GM19043 (cell line): ENCODE results near the gene OR52I2.

Source experiments
- ATAC-seq: cut with Tn5 transposase; IDR thresholded peaks from one replicate; pipeline ENCODE4 v1.9.1; 2021; ENCODE audit warnings: low read depth; ENCODE audit not compliant: unreplicated experiment

Gene OR52I2

GRCh38 chr11:4581443-4581842 lies at the start of gene OR52I2:
TSS of gene OR52I2 (plus strand) at chr11:4581743.
- no peak for ATAC-seq

GRCh38 chr11:4539603-4540219 lies 41.8 kb upstream of the OR52I2 start:
- ATAC-seq = no peak

GRCh38 chr11:4541071-4541470 lies 40.5 kb upstream of the OR52I2 start:
- ATAC-seq = no peak

GRCh38 chr11:4543561-4543960 lies 38.0 kb upstream of the OR52I2 start:
- ATAC-seq = no peak

GRCh38 chr11:4544891-4545290 lies 36.7 kb upstream of the OR52I2 start, which contains the start of gene OR52M1:
TSS of gene OR52M1 (plus strand) at chr11:4545191. CDS start at chr11:4545191, 0 bp downstream.
- no peak for ATAC-seq

- ATAC-seq = no peak
Measured at GRCh38 chr11:4546878-4547277, 34.7 kb upstream of the OR52I2 start.

GRCh38 chr11:4547416-4547815 lies 34.1 kb upstream of the OR52I2 start:
- ATAC-seq = no peak

- no peak for ATAC-seq
Measured at GRCh38 chr11:4551346-4551979, 30.1 kb upstream of the OR52I2 start.

- no peak for ATAC-seq
Measured at GRCh38 chr11:4559527-4560440, 21.8 kb upstream of the OR52I2 start.

GRCh38 chr11:4560467-4560866 lies 21.1 kb upstream of the OR52I2 start:
- no peak for ATAC-seq

GRCh38 chr11:4565371-4565770 lies 16.2 kb upstream of the OR52I2 start:
- no peak for ATAC-seq

GRCh38 chr11:4569075-4569474 lies 12.5 kb upstream of the OR52I2 start:
- no peak for ATAC-seq

GRCh38 chr11:4576880-4577279 lies 4.7 kb upstream of the OR52I2 start:
- no peak for ATAC-seq

- ATAC-seq = no peak
Measured at GRCh38 chr11:4577761-4578160, 3.8 kb upstream of the OR52I2 start.

GRCh38 chr11:4578624-4579023 lies 2.9 kb upstream of the OR52I2 start:
- ATAC-seq = no peak

GRCh38 chr11:4580124-4580523 lies 1.4 kb upstream of the OR52I2 start:
- no peak for ATAC-seq

- ATAC-seq = no peak
Measured at GRCh38 chr11:4589017-4589416, 7.5 kb downstream of the OR52I2 start.

GRCh38 chr11:4593739-4594138 lies 12.2 kb downstream of the OR52I2 start, which contains the start of gene OR52I1:
TSS of gene OR52I1 (plus strand) at chr11:4594039. CDS start at chr11:4594039, 0 bp downstream.
- no peak for ATAC-seq

GRCh38 chr11:4605057-4605456 lies 23.5 kb downstream of the OR52I2 start:
- ATAC-seq = no peak

- ATAC-seq = no peak
Measured at GRCh38 chr11:4606231-4607015, 24.9 kb downstream of the OR52I2 start.
